ENCODE measurements around the gene NELL1.

Gene NELL1

GRCh38 chr11:20964985-20965384, 295.6 kb downstream of the NELL1 start:
- Histone ChIP-seq H3K36me3 (ENCODE audit: control insufficient read depth, low read length) (no peaks in the 10 kb centered on the region), H3K9me2 (replicated peaks; ENCODE audit: control insufficient read depth, low read length) (no peaks in the 10 kb centered on the region), H3K79me2 (ENCODE audit: control insufficient read depth, low read length) (no peaks in the 10 kb centered on the region), H3K27me3 (ENCODE audit: control insufficient read depth, low read length) (no peaks in the 10 kb centered on the region), H3K4me1 (ENCODE audit: control insufficient read depth, low read length) (no peaks in the 10 kb centered on the region), H3K9me3 (ENCODE audit: control insufficient read depth, insufficient read depth, low read length) (no peaks in the 10 kb centered on the region), H4K20me1 (ENCODE audit: control insufficient read depth, insufficient read depth, low read depth, low read length) (no peaks in the 10 kb centered on the region), H3F3A (ENCODE audit: control insufficient read depth, insufficient read depth) (no peaks in the 10 kb centered on the region), H3K27ac (ENCODE audit: low read depth, low read length) (no peak overlapping the region), H3K4me2 (ENCODE audit: low read length) (no peak overlapping the region), H3K4me3 (ENCODE audit: low read length) (no peak overlapping the region)
- TF ChIP-seq EZH2phosphoT487 (IDR thresholded peaks at IDR 0.05; ENCODE audit: borderline replicate concordance, low read length) (no peak), CTCF (IDR thresholded peaks at IDR 0.05; ENCODE audit: low read depth, low read length, poor library complexity, severe bottlenecking) (no peak)

- Histone ChIP-seq H3K9me3 (ENCODE audit: control insufficient read depth, insufficient read depth, low read length) (no peaks in the 10 kb centered on the region), H3K4me3 (ENCODE audit: low read length) (no peak overlapping the region), H3K4me2 (ENCODE audit: low read length) (no peak overlapping the region), H3K36me3 (ENCODE audit: control insufficient read depth, low read length) (no peaks in the 10 kb centered on the region), H3K4me1 (ENCODE audit: control insufficient read depth, low read length) (no peaks in the 10 kb centered on the region), H3K79me2 (ENCODE audit: control insufficient read depth, low read length) (no peaks in the 10 kb centered on the region), H3K27ac (ENCODE audit: low read depth, low read length) (no peak overlapping the region), H3K27me3 (ENCODE audit: control insufficient read depth, low read length) (no peaks in the 10 kb centered on the region), H4K20me1 (ENCODE audit: control insufficient read depth, insufficient read depth, low read depth, low read length) (no peaks in the 10 kb centered on the region), H3F3A (ENCODE audit: control insufficient read depth, insufficient read depth) (no peaks in the 10 kb centered on the region), H3K9me2 (replicated peaks; ENCODE audit: control insufficient read depth, low read length) (no peaks in the 10 kb centered on the region)
- TF ChIP-seq EZH2phosphoT487 (IDR thresholded peaks at IDR 0.05; ENCODE audit: borderline replicate concordance, low read length) (no peak), CTCF (IDR thresholded peaks at IDR 0.05; ENCODE audit: low read depth, low read length, poor library complexity, severe bottlenecking) (no peak)
Measured at GRCh38 chr11:20966489-20966888, 297.1 kb downstream of the NELL1 start.

- Histone ChIP-seq H3K4me2 (ENCODE audit: low read length) (no peak overlapping the region), H3K9me2 (replicated peaks; ENCODE audit: control insufficient read depth, low read length) (no peaks in the 10 kb centered on the region), H3K4me3 (ENCODE audit: low read length) (no peak overlapping the region), H3K36me3 (ENCODE audit: control insufficient read depth, low read length) (no peaks in the 10 kb centered on the region), H3K4me1 (ENCODE audit: control insufficient read depth, low read length) (no peaks in the 10 kb centered on the region), H3K9me3 (ENCODE audit: control insufficient read depth, insufficient read depth, low read length) (no peaks in the 10 kb centered on the region), H3K27ac (ENCODE audit: low read depth, low read length) (no peak overlapping the region), H3K27me3 (ENCODE audit: control insufficient read depth, low read length) (no peaks in the 10 kb centered on the region), H4K20me1 (ENCODE audit: control insufficient read depth, insufficient read depth, low read depth, low read length) (no peaks in the 10 kb centered on the region), H3F3A (ENCODE audit: control insufficient read depth, insufficient read depth) (no peaks in the 10 kb centered on the region), H3K79me2 (ENCODE audit: control insufficient read depth, low read length) (no peaks in the 10 kb centered on the region)
- no peak for TF ChIP-seq EZH2phosphoT487 (IDR thresholded peaks at IDR 0.05; ENCODE audit: borderline replicate concordance, low read length)
Measured at GRCh38 chr11:20973940-20974559, 304.7 kb downstream of the NELL1 start.

GRCh38 chr11:20980736-20981135, 311.4 kb downstream of the NELL1 start:
- H3K27me3 ChIP-seq (ENCODE audit: control insufficient read depth, low read length), result no peaks in the 10 kb centered on the region
- no peaks in the 10 kb centered on the region for H3K36me3 ChIP-seq (ENCODE audit: control insufficient read depth, low read length)
- no peak overlapping the region for H3K27ac ChIP-seq (ENCODE audit: low read depth, low read length)
- H3K4me3 ChIP-seq (ENCODE audit: low read length), result no peak overlapping the region
- no peaks in the 10 kb centered on the region for H3K79me2 ChIP-seq (ENCODE audit: control insufficient read depth, low read length)
- H4K20me1 ChIP-seq (ENCODE audit: control insufficient read depth, insufficient read depth, low read depth, low read length), result no peaks in the 10 kb centered on the region
- H3K4me1 ChIP-seq (ENCODE audit: control insufficient read depth, low read length), result no peaks in the 10 kb centered on the region
- H3K9me3 ChIP-seq (ENCODE audit: control insufficient read depth, insufficient read depth, low read length), result no peaks in the 10 kb centered on the region
- TF ChIP-seq CTCF (IDR thresholded peaks at IDR 0.05; ENCODE audit: low read depth, low read length, poor library complexity, severe bottlenecking) (no peak), EZH2phosphoT487 (IDR thresholded peaks at IDR 0.05; ENCODE audit: borderline replicate concordance, low read length) (no peak)
- H3K4me2 ChIP-seq (ENCODE audit: low read length), result no peak overlapping the region
- H3F3A ChIP-seq (ENCODE audit: control insufficient read depth, insufficient read depth), result no peaks in the 10 kb centered on the region
- H3K9me2 ChIP-seq (replicated peaks; ENCODE audit: control insufficient read depth, low read length), result no peaks in the 10 kb centered on the region
